OCI-LY7 (cell line): ENCODE measurements around the gene CEP192. TPM values are rescaled to one million over a fixed set of nuclear protein-coding genes. Genes with fewer than 3 reads are reported as not detected.
"Not testable (repeated sequence)": the region's sequence is repeated elsewhere in the genome, so short reads cannot be mapped to it uniquely, and the experiment has no call there.

ENCODE experiments used
- BruUV-seq: library from RNA; stranded (reverse); fragments of 400-500 nt; replicated peaks from 2 replicates; lab custom pipeline; 2021; lab: Mats Ljungman, UMichigan
- CTCF ChIA-PET: fragments of 300-600 bp; sonication (Branson Sonifier 250); formaldehyde crosslinking; loops from one replicate; lab custom pipeline; 2022; ENCODE audit warnings: antibody characterized with exemption; ENCODE audit not compliant: unreplicated experiment; lab: Charles Lee
- POLR2A ChIA-PET: fragments of 300-600 bp; sonication (Branson Sonifier 250); formaldehyde crosslinking; loops from one replicate; lab custom pipeline; 2022; ENCODE audit warnings: antibody characterized with exemption; lab: Charles Lee
- DNase-seq: peaks from one replicate; pipeline ENCODE4 v3.0.0-alpha.2; 2015; ENCODE audit warnings: low spot score
- H2AFZ ChIP-seq: fragments of 200-600 bp; sonication (generic), shearing (Covaris generic); 2 replicates; pipeline ENCODE4 v1.6.1; 2014; ENCODE audit warnings: mild to moderate bottlenecking, antibody characterized with exemption, low read length, moderate library complexity
- H3K27ac ChIP-seq: fragments of 200-600 bp; sonication (generic); 2 replicates; pipeline ENCODE4 v1.5.1; 2014; ENCODE audit warnings: mixed run types, low read depth, mild to moderate bottlenecking, moderate library complexity, low read length, inconsistent platforms; ENCODE audit not compliant: poor library complexity, severe bottlenecking
- H3K36me3 ChIP-seq: fragments of 200-600 bp; sonication (generic); 2 replicates; pipeline ENCODE4 v1.6.1; 2014; ENCODE audit warnings: mild to moderate bottlenecking, antibody characterized with exemption, low read length, moderate library complexity, mixed read lengths; ENCODE audit not compliant: insufficient read depth
- H3K4me1 ChIP-seq: fragments of 200-600 bp; sonication (generic); 2 replicates; pipeline ENCODE4 v1.5.1; 2014; ENCODE audit warnings: mild to moderate bottlenecking, low read length; ENCODE audit not compliant: insufficient read depth, poor library complexity, severe bottlenecking
- H3K4me2 ChIP-seq: fragments of 200-600 bp; sonication (generic); 2 replicates; pipeline ENCODE4 v1.6.1; 2014; ENCODE audit warnings: mild to moderate bottlenecking, low read length
- H3K4me3 ChIP-seq: fragments of 200-600 bp; sonication (generic); 2 replicates; pipeline ENCODE4 v1.5.1; 2014; ENCODE audit warnings: mild to moderate bottlenecking, low read depth, low read length; ENCODE audit not compliant: poor library complexity, severe bottlenecking
- H3K79me2 ChIP-seq: fragments of 200-600 bp; sonication (generic); 2 replicates; pipeline ENCODE4 v1.6.1; 2016; ENCODE audit warnings: low read depth, mild to moderate bottlenecking, low read length, moderate library complexity, mixed read lengths; ENCODE audit not compliant: insufficient read depth
- H3K9me2 ChIP-seq: fragments of 200-600 bp; sonication (generic); 2 replicates; pipeline ENCODE4 v1.6.1; 2016; ENCODE audit warnings: mild to moderate bottlenecking, low read length, mixed read lengths; ENCODE audit not compliant: insufficient read depth
- H3K9me3 ChIP-seq: fragments of 200-600 bp; sonication (generic); 2 replicates; pipeline ENCODE4 v1.6.1; 2014; ENCODE audit warnings: mild to moderate bottlenecking, mixed run types, low read length, mixed read lengths
- H4K20me1 ChIP-seq: fragments of 200-600 bp; sonication (generic); 2 replicates; pipeline ENCODE4 v1.6.1; 2014; ENCODE audit warnings: mild to moderate bottlenecking, antibody characterized with exemption, low read length, moderate library complexity, mixed read lengths; ENCODE audit not compliant: insufficient read depth
- CTCF ChIP-seq: fragments of 200-600 bp; sonication (generic); conservative IDR thresholded peaks from 2 replicates; pipeline ENCODE4 v1.5.1; 2014; ENCODE audit warnings: mild to moderate bottlenecking, antibody characterized with exemption, low read length, moderate library complexity, mixed read lengths
- EZH2phosphoT487 ChIP-seq: fragments of 200-600 bp; sonication (generic); IDR thresholded peaks from 2 replicates; pipeline ENCODE4 v1.6.1; 2018; ENCODE audit warnings: low read depth, borderline replicate concordance, mild to moderate bottlenecking, mixed run types, antibody characterized with exemption, low read length, moderate library complexity, mixed read lengths
- intact Hi-C: fragments of 100-400 bp; cut with micrococcal nuclease; formaldehyde crosslinking; loops from one replicate; pipeline ENCODE4 v1.10.0; 2022; ENCODE audit not compliant: unreplicated experiment
- total RNA-seq, 2 experiments: library from RNA; depleted of rRNA in 1 of 2; stranded (reverse); fragments of >200 nt in 1 of 2; shearing (Covaris generic) in 1 of 2; gene quantifications; 2 replicates each; pipeline ENCODE4 v1.2.3, GENCODE V29; 2014 to 2022

Gene CEP192
- total RNA-seq, 2 experiments from 2014 or later, result 55.5 to 59.9 TPM

- Histone ChIP-seq H3K36me3 (peaks cover 98% of the 10 kb centered on the region), H3K4me2 (no peak overlapping the region), H3K4me1 (no peaks in the 10 kb centered on the region), H3K27ac (no peak overlapping the region), H4K20me1 (no peaks in the 10 kb centered on the region), H2AFZ (no peak overlapping the region), H3K4me3 (no peak overlapping the region), H3K9me3 (no peaks in the 10 kb centered on the region), H3K9me2 (no peaks in the 10 kb centered on the region), H3K79me2 (peaks cover 2% of the 10 kb centered on the region; the same call in 1 of the 2 replicates)
- TF ChIP-seq EZH2phosphoT487 (no peak), CTCF (no peak)
- intact Hi-C loops, result no loop called here
- CTCF ChIA-PET, result no interaction called here
- DNase-seq, result no peak
- no TSS peak for BruUV-seq
- POLR2A ChIA-PET, result no interaction called here
These were observed 79.3 kb downstream of the CEP192 start for GRCh38 chr18:13070460-13070859.

GRCh38 chr18:13076886-13077285 lies 85.7 kb downstream of the CEP192 start:
- H3K4me1 ChIP-seq, result no peaks in the 10 kb centered on the region
- no peaks in the 10 kb centered on the region for H3K9me3 ChIP-seq
- no peak overlapping the region for H3K4me3 ChIP-seq
- H3K36me3 ChIP-seq, result peaks cover 76% of the 10 kb centered on the region
- CTCF ChIA-PET, result no interaction called here
- no peak overlapping the region for H2AFZ ChIP-seq
- intact Hi-C loops, result no loop called here
- H4K20me1 ChIP-seq, result no peaks in the 10 kb centered on the region
- no peak overlapping the region for H3K4me2 ChIP-seq
- H3K27ac ChIP-seq, result no peak overlapping the region
- no peaks in the 10 kb centered on the region for H3K9me2 ChIP-seq
- no peak for DNase-seq
- POLR2A ChIA-PET, result no interaction called here
- no TSS peak for BruUV-seq
- no peak for TF ChIP-seq EZH2phosphoT487
- TF ChIP-seq CTCF, result no peak
- H3K79me2 ChIP-seq, result no peaks in the 10 kb centered on the region

- CTCF ChIA-PET, result no interaction called here
- BruUV-seq, result no TSS peak
These were observed 86.3 kb downstream of the CEP192 start for GRCh38 chr18:13077473-13077872.

GRCh38 chr18:13078065-13078464 lies 86.9 kb downstream of the CEP192 start:
- H3K36me3 ChIP-seq, result peaks cover 69% of the 10 kb centered on the region
- H2AFZ ChIP-seq, intact Hi-C loops, H3K4me3 ChIP-seq, H3K79me2 ChIP-seq, POLR2A ChIA-PET, H3K4me2 ChIP-seq, H3K9me3 ChIP-seq, H4K20me1 ChIP-seq, CTCF ChIA-PET, H3K4me1 ChIP-seq, H3K27ac ChIP-seq, BruUV-seq, DNase-seq, H3K9me2 ChIP-seq: not testable (repeated sequence)

More at GRCh38 chr18:13077473-13077872, 86.3 kb downstream of the CEP192 start:
- no peaks in the 10 kb centered on the region for H3K9me2 ChIP-seq
- no peak for TF ChIP-seq EZH2phosphoT487
- no peak for TF ChIP-seq CTCF
- intact Hi-C loops, result no loop called here
- H2AFZ ChIP-seq, result no peak overlapping the region
- H3K36me3 ChIP-seq, result peaks cover 73% of the 10 kb centered on the region
- no peaks in the 10 kb centered on the region for H3K4me1 ChIP-seq
- H3K9me3 ChIP-seq, result no peaks in the 10 kb centered on the region
- no peak overlapping the region for H3K4me3 ChIP-seq
- H3K4me2 ChIP-seq, result no peak overlapping the region
- no peaks in the 10 kb centered on the region for H4K20me1 ChIP-seq
- H3K27ac ChIP-seq, result no peak overlapping the region
- POLR2A ChIA-PET, result no interaction called here
- no peak for DNase-seq
- H3K79me2 ChIP-seq, result no peaks in the 10 kb centered on the region
